ENCODE measurements around the gene ANXA2R. TPM values are rescaled to one million over a fixed set of nuclear protein-coding genes. Genes with fewer than 3 reads are reported as not detected.
A peak's percentile ranks its signal among the peaks of the same experiment; 100 is the strongest.

ANXA2R gene
- total and polyA plus RNA-seq, 9 of the 15 experiments (the other 6 are each of a cell fraction or from before 2014, with no cell fraction given), result 2.1 to 4.8 (median 3.4) TPM

DNA sequence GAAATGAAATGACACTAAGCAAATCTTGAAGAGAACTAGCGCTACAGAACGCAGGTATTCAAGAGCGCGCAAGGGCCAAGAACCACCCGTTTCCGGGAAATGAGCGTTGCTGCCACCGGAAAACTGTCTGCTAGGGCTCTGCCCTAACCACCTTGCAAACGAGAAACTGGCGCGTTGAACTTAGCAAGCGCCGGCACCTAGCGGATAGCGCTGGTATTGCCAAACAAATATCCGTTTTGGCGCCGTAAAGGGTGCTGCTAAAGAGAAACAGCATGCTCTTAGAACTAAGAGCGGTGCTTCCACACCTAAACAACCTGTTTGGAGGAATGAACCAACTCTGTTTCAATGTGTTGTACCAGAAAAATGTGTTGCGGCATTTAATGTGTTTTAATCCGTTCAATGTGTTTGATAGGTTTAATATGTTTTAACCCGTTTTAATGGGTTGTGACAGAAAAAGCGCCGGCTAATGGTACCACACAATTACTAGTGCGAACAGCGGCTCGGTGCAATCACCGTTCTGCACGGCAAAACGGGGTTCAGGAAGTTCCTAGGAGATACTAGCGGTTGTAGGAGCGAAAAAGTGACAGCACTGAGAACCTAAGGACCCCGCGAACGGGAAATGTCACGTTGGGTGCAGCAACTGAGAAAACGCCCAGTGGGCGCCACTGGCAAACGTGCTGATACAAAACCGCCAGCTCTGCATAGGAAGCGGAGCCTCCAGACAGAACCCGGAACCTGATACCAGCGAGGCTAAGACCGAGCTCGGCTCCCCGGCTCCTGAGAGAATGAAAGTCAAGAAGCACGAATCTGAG is at the start of gene ANXA2R (continued):
- TF ChIP-seq JUN (IDR thresholded peaks at IDR 0.05; ENCODE audit: borderline replicate concordance, low read depth, low read length), result no peak
- TF ChIP-seq JUN (CRISPR knock-in tag; IDR thresholded peaks at IDR 0.05; ENCODE audit: borderline replicate concordance), result no peak
- TF ChIP-seq ZNF699 (CRISPR knock-in tag; IDR thresholded peaks at IDR 0.05; ENCODE audit: insufficient replicate concordance), result no peak
- TF ChIP-seq ZNF253 (CRISPR knock-in tag; conservative IDR thresholded peaks at IDR 0.05), result no peak
- no peak for TF ChIP-seq ZNF197 (CRISPR knock-in tag; IDR thresholded peaks at IDR 0.05; ENCODE audit: low read depth)
- TF ChIP-seq SMAD3 (CRISPR knock-in tag; conservative IDR thresholded peaks at IDR 0.05), result no peak
- TF ChIP-seq ZNF76 (CRISPR knock-in tag; IDR thresholded peaks at IDR 0.05; ENCODE audit: borderline replicate concordance), result no peak
- TF ChIP-seq NR2C2 (CRISPR knock-in tag; IDR thresholded peaks at IDR 0.05), result peak; percentile 36; the same call in 1 of the 2 replicates
- TF ChIP-seq NR2C2 (tag; IDR thresholded peaks at IDR 0.05), result no peak
- TF ChIP-seq NUFIP1 (IDR thresholded peaks at IDR 0.05; ENCODE audit: partially characterized antibody), result peak; percentile 65
- TF ChIP-seq, protein P1, sequence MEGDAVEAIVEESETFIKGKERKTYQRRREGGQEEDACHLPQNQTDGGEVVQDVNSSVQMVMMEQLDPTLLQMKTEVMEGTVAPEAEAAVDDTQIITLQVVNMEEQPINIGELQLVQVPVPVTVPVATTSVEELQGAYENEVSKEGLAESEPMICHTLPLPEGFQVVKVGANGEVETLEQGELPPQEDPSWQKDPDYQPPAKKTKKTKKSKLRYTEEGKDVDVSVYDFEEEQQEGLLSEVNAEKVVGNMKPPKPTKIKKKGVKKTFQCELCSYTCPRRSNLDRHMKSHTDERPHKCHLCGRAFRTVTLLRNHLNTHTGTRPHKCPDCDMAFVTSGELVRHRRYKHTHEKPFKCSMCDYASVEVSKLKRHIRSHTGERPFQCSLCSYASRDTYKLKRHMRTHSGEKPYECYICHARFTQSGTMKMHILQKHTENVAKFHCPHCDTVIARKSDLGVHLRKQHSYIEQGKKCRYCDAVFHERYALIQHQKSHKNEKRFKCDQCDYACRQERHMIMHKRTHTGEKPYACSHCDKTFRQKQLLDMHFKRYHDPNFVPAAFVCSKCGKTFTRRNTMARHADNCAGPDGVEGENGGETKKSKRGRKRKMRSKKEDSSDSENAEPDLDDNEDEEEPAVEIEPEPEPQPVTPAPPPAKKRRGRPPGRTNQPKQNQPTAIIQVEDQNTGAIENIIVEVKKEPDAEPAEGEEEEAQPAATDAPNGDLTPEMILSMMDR (IDR thresholded peaks at IDR 0.05 in 2 of 3, conservative IDR thresholded peaks at IDR 0.05 in 1 of 3; ENCODE audit: insufficient read depth in 2 of 3, low read depth in 1 of 3, low read length in 3 of 3), result peak; percentile 93 to 98 (median 96)
- TF ChIP-seq ZKSCAN8 (CRISPR knock-in tag; IDR thresholded peaks at IDR 0.05), result no peak
- no peak for TF ChIP-seq RBM14 (IDR thresholded peaks at IDR 0.05; ENCODE audit: borderline replicate concordance, insufficient read depth, low read depth, low read length)
- TF ChIP-seq NFXL1 (CRISPR knock-in tag; IDR thresholded peaks at IDR 0.05), result no peak
- no peak for TF ChIP-seq ELF4 (CRISPR knock-in tag; IDR thresholded peaks at IDR 0.05)
- TF ChIP-seq CBFA2T3 (IDR thresholded peaks at IDR 0.05), result peak; percentile 27; the same call in 1 of the 2 replicates
- no peak for TF ChIP-seq U2AF2 (optimal IDR thresholded peaks at IDR 0.05; ENCODE audit: low read depth, low read length)
- peak; percentile 77 for TF ChIP-seq HNRNPLL (IDR thresholded peaks at IDR 0.05; ENCODE audit: low read depth, low read length, poor library complexity, severe bottlenecking)
- TF ChIP-seq CSDE1 (IDR thresholded peaks at IDR 0.05), result 0 out of 4 replicates have a peak, but pooled peaks of 1 of the 2 experiments have one; percentile 38
- TF ChIP-seq HDAC1 (IDR thresholded peaks at IDR 0.05), result no peak; a peak in 1 of 4 replicates
- TF ChIP-seq PML (IDR thresholded peaks at IDR 0.05; ENCODE audit: low read length), result peak; percentile 72
- peak; percentile 46 for TF ChIP-seq SAP30 (IDR thresholded peaks at IDR 0.05; ENCODE audit: borderline replicate concordance, insufficient read depth, low read depth, low read length, poor library complexity, severe bottlenecking)
- TF ChIP-seq NCOA1 (IDR thresholded peaks at IDR 0.05; ENCODE audit: low read depth), result no peak
- TF ChIP-seq, protein P2, sequence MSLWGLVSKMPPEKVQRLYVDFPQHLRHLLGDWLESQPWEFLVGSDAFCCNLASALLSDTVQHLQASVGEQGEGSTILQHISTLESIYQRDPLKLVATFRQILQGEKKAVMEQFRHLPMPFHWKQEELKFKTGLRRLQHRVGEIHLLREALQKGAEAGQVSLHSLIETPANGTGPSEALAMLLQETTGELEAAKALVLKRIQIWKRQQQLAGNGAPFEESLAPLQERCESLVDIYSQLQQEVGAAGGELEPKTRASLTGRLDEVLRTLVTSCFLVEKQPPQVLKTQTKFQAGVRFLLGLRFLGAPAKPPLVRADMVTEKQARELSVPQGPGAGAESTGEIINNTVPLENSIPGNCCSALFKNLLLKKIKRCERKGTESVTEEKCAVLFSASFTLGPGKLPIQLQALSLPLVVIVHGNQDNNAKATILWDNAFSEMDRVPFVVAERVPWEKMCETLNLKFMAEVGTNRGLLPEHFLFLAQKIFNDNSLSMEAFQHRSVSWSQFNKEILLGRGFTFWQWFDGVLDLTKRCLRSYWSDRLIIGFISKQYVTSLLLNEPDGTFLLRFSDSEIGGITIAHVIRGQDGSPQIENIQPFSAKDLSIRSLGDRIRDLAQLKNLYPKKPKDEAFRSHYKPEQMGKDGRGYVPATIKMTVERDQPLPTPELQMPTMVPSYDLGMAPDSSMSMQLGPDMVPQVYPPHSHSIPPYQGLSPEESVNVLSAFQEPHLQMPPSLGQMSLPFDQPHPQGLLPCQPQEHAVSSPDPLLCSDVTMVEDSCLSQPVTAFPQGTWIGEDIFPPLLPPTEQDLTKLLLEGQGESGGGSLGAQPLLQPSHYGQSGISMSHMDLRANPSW (CRISPR knock-in tag; IDR thresholded peaks at IDR 0.05), result no peak
- TF ChIP-seq MAZ (CRISPR knock-in tag; conservative IDR thresholded peaks at IDR 0.05 in 1 of 2, IDR thresholded peaks at IDR 0.05 in 1 of 2), result peak in 1 of 2 experiments; percentile 45; a peak in 2 of 4 replicates

All from K562 (cell line).